ENCODE data around the gene FADS1.

FADS1 gene

DNA sequence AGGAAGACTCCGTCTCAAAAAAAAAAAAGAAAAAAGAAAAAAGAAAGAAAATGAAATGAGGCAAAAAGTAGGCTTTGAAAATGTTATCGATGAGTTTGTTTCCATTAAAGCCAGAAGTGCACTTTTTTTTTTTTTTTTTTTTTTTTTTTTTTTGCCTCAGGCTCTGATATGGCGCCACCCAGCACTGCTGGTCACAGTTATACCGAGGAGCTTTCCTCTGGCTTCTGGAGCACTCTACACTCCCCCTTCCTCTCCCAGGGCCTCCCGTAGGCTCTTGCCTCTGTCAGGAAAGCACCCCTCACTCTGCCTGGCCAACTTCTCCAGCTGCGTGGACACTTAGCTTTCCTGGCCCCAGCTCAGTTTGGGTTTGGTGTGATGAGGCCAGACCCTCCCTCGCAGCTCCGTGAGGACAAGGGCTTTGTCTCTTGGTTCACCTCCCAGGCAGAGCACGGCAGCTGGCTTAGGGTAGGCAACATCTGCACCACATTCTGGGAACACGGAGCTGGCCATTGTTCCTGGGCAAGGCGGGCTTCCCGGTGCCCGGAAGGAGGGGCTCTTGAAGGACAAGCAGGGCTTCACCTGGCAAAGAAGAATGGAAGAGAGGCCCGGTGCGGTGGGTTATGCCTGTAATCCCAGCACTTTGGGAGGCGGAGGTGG lies 28.2 kb upstream of the FADS1 start:
- no peak overlapping the region for H3K9ac ChIP-seq (ENCODE audit: low read depth in 1 of 2, low read length in 2 of 2)
- H3K4me3 ChIP-seq (ENCODE audit: low read length in 2 of 2): no peak overlapping the region
- no peaks in the 10 kb centered on the region for H3K9me3 ChIP-seq (ENCODE audit: control insufficient read depth in 2 of 2, low read length in 2 of 2)
- H3K27ac ChIP-seq (ENCODE audit: low read depth in 2 of 2, low read length in 2 of 2): no peak overlapping the region
- H3K27me3 ChIP-seq (ENCODE audit: control insufficient read depth in 2 of 2, insufficient read depth in 2 of 2, low read length in 2 of 2): no peaks in the 10 kb centered on the region
- no peaks in the 10 kb centered on the region for H3K4me1 ChIP-seq (ENCODE audit: control insufficient read depth in 2 of 2, insufficient read depth in 2 of 2, low read length in 2 of 2)
- no peaks in the 10 kb centered on the region for H3K36me3 ChIP-seq (ENCODE audit: control insufficient read depth in 2 of 2, insufficient read depth in 2 of 2, low read length in 2 of 2)

DNA sequence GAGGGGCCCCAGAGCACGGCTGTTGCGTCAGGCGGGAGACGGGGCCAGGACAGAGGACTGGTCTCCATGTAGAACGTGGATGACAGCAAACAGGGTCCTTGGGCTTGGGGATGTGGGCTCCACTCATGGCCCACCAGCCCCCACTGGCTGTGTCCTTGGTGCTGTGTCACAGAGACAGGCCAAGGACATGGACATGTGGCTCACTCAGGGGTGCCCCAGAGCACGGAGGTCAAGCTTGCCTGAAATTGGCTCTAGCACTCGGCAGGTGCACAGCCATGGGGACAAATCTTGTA lies 25.7 kb upstream of the FADS1 start:
- Histone ChIP-seq H3K4me3 (ENCODE audit: low read length in 2 of 2) (no peak overlapping the region), H3K27me3 (ENCODE audit: control insufficient read depth in 2 of 2, insufficient read depth in 2 of 2, low read length in 2 of 2) (no peaks in the 10 kb centered on the region), H3K27ac (ENCODE audit: low read depth in 2 of 2, low read length in 2 of 2) (no peak overlapping the region), H3K4me1 (ENCODE audit: control insufficient read depth in 2 of 2, insufficient read depth in 2 of 2, low read length in 2 of 2) (no peaks in the 10 kb centered on the region), H3K36me3 (ENCODE audit: control insufficient read depth in 2 of 2, insufficient read depth in 2 of 2, low read length in 2 of 2) (peaks cover 0 to 2% of the 10 kb centered on the region in 2 donors), H3K9ac (ENCODE audit: low read depth in 1 of 2, low read length in 2 of 2) (no peak overlapping the region), H3K9me3 (ENCODE audit: control insufficient read depth in 2 of 2, low read length in 2 of 2) (no peaks in the 10 kb centered on the region)

DNA sequence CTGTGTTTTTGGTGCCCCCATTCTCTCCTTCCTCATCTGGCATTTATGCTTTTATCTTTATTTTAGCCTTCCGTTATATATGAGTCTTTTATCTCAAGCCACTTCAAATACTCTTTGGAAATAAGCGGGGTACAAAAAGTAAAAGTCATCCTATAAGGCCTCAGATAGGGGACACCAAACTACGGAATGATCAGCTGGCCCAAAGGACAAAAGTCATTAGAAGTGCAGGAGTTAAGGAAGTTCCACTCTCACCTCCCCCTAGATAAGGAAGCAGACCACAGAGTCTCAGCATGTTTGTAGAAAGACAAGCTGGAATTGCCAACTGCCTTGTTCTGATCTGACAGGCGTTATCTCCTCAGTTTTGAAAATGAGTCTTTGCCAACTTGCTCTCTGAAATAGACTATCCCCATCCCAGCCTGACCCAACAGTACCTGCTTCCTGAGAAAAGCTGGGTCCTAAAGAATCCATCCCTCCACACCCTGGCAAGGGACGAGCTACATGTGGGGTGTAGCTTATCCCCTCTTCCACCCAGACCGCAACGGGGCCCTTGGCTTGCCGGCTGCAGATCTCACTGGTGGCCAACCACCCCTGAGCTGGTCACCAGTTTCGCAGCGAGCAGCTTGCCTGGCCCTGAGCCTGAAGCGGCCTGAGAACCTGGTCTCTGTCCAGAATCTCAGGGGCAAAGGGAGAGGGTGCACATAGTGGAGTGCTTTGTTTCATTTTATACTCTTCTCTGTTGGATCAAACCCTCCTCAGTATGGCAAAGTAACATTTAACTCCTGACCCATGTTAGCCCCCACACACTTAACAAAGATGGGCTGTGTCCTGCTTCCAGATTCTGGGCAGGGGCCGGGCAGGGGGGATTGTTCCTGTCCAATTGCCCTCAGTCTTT lies 25.1 kb upstream of the FADS1 start:
- Histone ChIP-seq H3K4me3 (ENCODE audit: low read length in 2 of 2) (no peak overlapping the region), H3K9me3 (ENCODE audit: control insufficient read depth in 2 of 2, low read length in 2 of 2) (no peaks in the 10 kb centered on the region), H3K27me3 (ENCODE audit: control insufficient read depth in 2 of 2, insufficient read depth in 2 of 2, low read length in 2 of 2) (no peaks in the 10 kb centered on the region), H3K9ac (ENCODE audit: low read depth in 1 of 2, low read length in 2 of 2) (no peak overlapping the region), H3K36me3 (ENCODE audit: control insufficient read depth in 2 of 2, insufficient read depth in 2 of 2, low read length in 2 of 2) (peaks cover 0 to 2% of the 10 kb centered on the region in 2 donors), H3K27ac (ENCODE audit: low read depth in 2 of 2, low read length in 2 of 2) (no peak overlapping the region), H3K4me1 (ENCODE audit: control insufficient read depth in 2 of 2, insufficient read depth in 2 of 2, low read length in 2 of 2) (no peaks in the 10 kb centered on the region)

DNA sequence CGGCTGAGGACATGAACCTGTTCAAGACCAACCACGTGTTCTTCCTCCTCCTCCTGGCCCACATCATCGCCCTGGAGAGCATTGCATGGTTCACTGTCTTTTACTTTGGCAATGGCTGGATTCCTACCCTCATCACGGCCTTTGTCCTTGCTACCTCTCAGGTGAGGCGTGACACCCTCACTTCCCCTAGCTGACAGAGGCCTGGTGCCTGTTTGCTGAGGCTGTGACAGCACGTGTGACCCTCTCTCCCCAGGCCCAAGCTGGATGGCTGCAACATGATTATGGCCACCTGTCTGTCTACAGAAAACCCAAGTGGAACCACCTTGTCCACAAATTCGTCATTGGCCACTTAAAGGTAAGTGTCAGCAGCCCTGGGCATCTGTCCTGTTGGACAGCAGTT lies 23.6 kb upstream of the FADS1 start:
- Histone ChIP-seq H3K4me1 (ENCODE audit: control insufficient read depth in 2 of 2, insufficient read depth in 2 of 2, low read length in 2 of 2) (no peaks in the 10 kb centered on the region), H3K9ac (ENCODE audit: low read depth in 1 of 2, low read length in 2 of 2) (no peak overlapping the region), H3K27ac (ENCODE audit: low read depth in 2 of 2, low read length in 2 of 2) (no peak overlapping the region), H3K27me3 (ENCODE audit: control insufficient read depth in 2 of 2, insufficient read depth in 2 of 2, low read length in 2 of 2) (no peaks in the 10 kb centered on the region), H3K9me3 (ENCODE audit: control insufficient read depth in 2 of 2, low read length in 2 of 2) (no peaks in the 10 kb centered on the region), H3K4me3 (ENCODE audit: low read length in 2 of 2) (no peak overlapping the region), H3K36me3 (ENCODE audit: control insufficient read depth in 2 of 2, insufficient read depth in 2 of 2, low read length in 2 of 2) (peaks cover 0 to 2% of the 10 kb centered on the region in 2 donors)

DNA sequence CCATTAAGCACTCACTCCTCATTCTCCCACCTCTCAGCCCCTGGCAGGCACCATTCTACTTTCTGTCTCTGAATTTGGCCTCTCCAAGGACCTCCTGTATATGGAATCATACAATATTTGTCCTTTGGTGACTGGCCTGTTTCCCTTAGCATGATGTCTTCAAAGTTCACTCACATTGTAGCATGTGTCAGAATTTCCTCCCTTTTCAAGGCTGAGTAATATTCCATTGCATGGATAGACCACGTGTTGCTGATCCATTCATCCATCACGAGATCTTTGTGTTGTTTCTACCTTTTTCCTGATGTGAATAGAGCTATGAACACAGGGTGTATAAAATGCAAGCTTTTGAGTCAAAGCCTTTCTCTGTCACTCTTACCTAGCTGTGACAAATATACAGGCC lies 22.9 kb upstream of the FADS1 start:
- Histone ChIP-seq H3K27ac (ENCODE audit: low read depth in 2 of 2, low read length in 2 of 2) (no peak overlapping the region), H3K36me3 (ENCODE audit: control insufficient read depth in 2 of 2, insufficient read depth in 2 of 2, low read length in 2 of 2) (peaks cover 0 to 2% of the 10 kb centered on the region in 2 donors), H3K4me1 (ENCODE audit: control insufficient read depth in 2 of 2, insufficient read depth in 2 of 2, low read length in 2 of 2) (peaks cover 0 to 4% of the 10 kb centered on the region in 2 donors), H3K9me3 (ENCODE audit: control insufficient read depth in 2 of 2, low read length in 2 of 2) (no peaks in the 10 kb centered on the region), H3K27me3 (ENCODE audit: control insufficient read depth in 2 of 2, insufficient read depth in 2 of 2, low read length in 2 of 2) (no peaks in the 10 kb centered on the region), H3K9ac (ENCODE audit: low read depth in 1 of 2, low read length in 2 of 2) (no peak overlapping the region), H3K4me3 (ENCODE audit: low read length in 2 of 2) (no peak overlapping the region)

DNA sequence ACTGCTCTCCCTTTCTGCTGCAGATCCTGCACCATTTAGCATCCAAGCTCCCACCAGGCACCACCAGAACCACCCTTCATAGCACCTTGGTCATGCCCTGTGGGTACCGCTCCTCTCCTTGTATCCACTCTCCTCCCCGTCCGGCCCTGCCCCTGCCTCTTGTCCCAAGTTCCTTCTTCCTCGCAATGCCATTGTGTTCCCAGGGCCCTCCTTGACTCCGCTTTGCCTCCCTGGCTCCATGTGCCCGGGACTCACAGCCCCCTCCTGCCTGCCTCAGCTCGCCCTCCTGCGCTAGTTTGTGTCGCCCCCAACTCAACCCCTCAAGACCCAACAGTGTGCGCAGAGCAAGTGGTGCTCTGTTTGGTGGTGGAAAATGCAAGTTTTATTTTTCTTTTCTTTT lies 22.1 kb upstream of the FADS1 start:
- Histone ChIP-seq H3K27ac (ENCODE audit: low read depth in 2 of 2, low read length in 2 of 2) (no peak overlapping the region), H3K9ac (ENCODE audit: low read depth in 1 of 2, low read length in 2 of 2) (no peak overlapping the region), H3K36me3 (ENCODE audit: control insufficient read depth in 2 of 2, insufficient read depth in 2 of 2, low read length in 2 of 2) (peaks cover 0 to 2% of the 10 kb centered on the region in 2 donors), H3K4me1 (ENCODE audit: control insufficient read depth in 2 of 2, insufficient read depth in 2 of 2, low read length in 2 of 2) (peaks cover 0 to 8% of the 10 kb centered on the region in 2 donors), H3K9me3 (ENCODE audit: control insufficient read depth in 2 of 2, low read length in 2 of 2) (no peaks in the 10 kb centered on the region), H3K27me3 (ENCODE audit: control insufficient read depth in 2 of 2, insufficient read depth in 2 of 2, low read length in 2 of 2) (no peaks in the 10 kb centered on the region), H3K4me3 (ENCODE audit: low read length in 2 of 2) (no peak overlapping the region)

DNA sequence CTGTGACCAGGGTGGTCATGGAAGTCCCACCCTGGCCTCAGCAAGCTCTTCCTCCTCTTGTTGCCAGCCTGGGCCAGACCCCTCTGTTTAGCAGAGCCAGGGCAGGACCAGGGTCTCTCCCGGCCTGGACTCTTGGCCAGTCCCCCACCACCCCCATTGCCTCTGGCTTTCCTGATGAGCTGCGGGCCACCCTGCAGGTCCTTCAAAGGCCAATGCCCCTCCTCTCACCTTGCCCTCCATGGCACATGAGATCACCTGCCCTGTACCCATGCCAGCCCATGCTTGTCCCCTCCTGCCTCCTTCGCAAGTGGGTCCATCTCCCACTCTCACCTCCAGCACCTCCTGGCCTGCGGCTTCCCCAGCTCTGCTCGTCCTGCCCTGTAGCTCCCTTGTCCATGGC lies 21.7 kb upstream of the FADS1 start:
- H3K27me3 ChIP-seq (ENCODE audit: control insufficient read depth in 2 of 2, insufficient read depth in 2 of 2, low read length in 2 of 2): no peaks in the 10 kb centered on the region
- H3K4me1 ChIP-seq (ENCODE audit: control insufficient read depth in 2 of 2, insufficient read depth in 2 of 2, low read length in 2 of 2): peaks cover 0 to 8% of the 10 kb centered on the region in 2 donors
- peaks cover 0 to 2% of the 10 kb centered on the region in 2 donors for H3K36me3 ChIP-seq (ENCODE audit: control insufficient read depth in 2 of 2, insufficient read depth in 2 of 2, low read length in 2 of 2)
- H3K4me3 ChIP-seq (ENCODE audit: low read length in 2 of 2): no peak overlapping the region
- no peak overlapping the region for H3K9ac ChIP-seq (ENCODE audit: low read depth in 1 of 2, low read length in 2 of 2)
- H3K27ac ChIP-seq (ENCODE audit: low read depth in 2 of 2, low read length in 2 of 2): no peak overlapping the region
- H3K9me3 ChIP-seq (ENCODE audit: control insufficient read depth in 2 of 2, low read length in 2 of 2): no peaks in the 10 kb centered on the region

DNA sequence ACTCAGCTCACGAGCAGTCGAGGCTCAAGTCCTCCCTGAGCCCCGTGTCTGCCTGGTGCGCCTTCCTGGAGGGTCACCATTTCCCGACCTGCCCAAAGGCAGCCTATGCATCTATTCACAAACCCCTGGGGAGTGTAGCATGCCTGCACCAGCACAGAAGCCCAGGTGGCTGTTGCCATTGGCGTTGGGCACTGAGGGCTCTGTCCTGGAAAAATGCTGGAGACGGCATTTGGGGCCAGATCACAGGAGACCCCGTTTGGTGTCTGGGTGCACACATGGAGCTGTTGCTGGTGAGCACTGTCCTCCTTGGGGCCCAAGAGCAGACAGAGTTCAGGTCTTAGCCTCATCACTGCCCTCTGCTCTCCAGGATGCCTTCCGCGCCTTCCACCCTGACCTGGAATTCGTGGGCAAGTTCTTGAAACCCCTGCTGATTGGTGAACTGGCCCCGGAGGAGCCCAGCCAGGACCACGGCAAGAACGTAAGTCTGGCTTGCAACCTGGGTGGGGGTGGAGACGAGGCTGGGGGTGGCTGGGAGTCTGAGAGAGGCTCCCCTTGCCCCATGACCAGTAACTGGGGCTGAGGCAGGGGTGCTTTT lies 20.7 kb upstream of the FADS1 start:
- Histone ChIP-seq H3K27ac (ENCODE audit: low read depth in 2 of 2, low read length in 2 of 2) (no peak overlapping the region), H3K36me3 (ENCODE audit: control insufficient read depth in 2 of 2, insufficient read depth in 2 of 2, low read length in 2 of 2) (peaks cover 0 to 2% of the 10 kb centered on the region in 2 donors)

DNA sequence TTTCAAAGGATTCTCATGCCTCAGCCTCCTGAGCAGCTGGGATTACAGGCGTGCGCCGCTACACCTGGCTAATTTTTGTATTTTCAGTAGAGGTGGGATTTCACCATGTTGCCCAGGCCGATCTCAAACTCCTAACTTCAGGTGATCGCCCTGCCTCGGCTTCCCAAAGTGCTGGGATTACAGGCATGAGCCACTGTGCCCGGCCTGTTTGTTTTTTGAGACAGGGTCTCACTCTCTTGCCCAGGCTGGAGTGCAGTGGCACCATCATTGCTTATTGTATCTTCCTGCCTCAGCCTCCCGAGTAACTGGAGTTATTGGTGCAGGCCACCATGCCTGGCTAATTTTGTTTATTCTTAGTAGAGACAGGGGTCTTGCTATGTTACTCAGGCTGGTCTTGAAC lies 19.4 kb upstream of the FADS1 start:
- no peaks in the 10 kb centered on the region for H3K9me3 ChIP-seq (ENCODE audit: control insufficient read depth in 2 of 2, low read length in 2 of 2)
- no peak overlapping the region for H3K27ac ChIP-seq (ENCODE audit: low read depth in 2 of 2, low read length in 2 of 2)
- H3K27me3 ChIP-seq (ENCODE audit: control insufficient read depth in 2 of 2, insufficient read depth in 2 of 2, low read length in 2 of 2): peaks cover 0 to 5% of the 10 kb centered on the region in 2 donors
- H3K4me3 ChIP-seq (ENCODE audit: low read length in 2 of 2): no peak overlapping the region
- H3K36me3 ChIP-seq (ENCODE audit: control insufficient read depth in 2 of 2, insufficient read depth in 2 of 2, low read length in 2 of 2): peaks cover 0 to 2% of the 10 kb centered on the region in 2 donors
- H3K9ac ChIP-seq (ENCODE audit: low read depth in 1 of 2, low read length in 2 of 2): no peak overlapping the region
- peaks cover 0 to 8% of the 10 kb centered on the region in 2 donors for H3K4me1 ChIP-seq (ENCODE audit: control insufficient read depth in 2 of 2, insufficient read depth in 2 of 2, low read length in 2 of 2)

More for the DNA sequence above, 20.7 kb upstream of the FADS1 start:
- Histone ChIP-seq H3K4me3 (ENCODE audit: low read length in 2 of 2) (no peak overlapping the region), H3K9me3 (ENCODE audit: control insufficient read depth in 2 of 2, low read length in 2 of 2) (no peaks in the 10 kb centered on the region), H3K4me1 (ENCODE audit: control insufficient read depth in 2 of 2, insufficient read depth in 2 of 2, low read length in 2 of 2) (peaks cover 0 to 8% of the 10 kb centered on the region in 2 donors), H3K9ac (ENCODE audit: low read depth in 1 of 2, low read length in 2 of 2) (no peak overlapping the region), H3K27me3 (ENCODE audit: control insufficient read depth in 2 of 2, insufficient read depth in 2 of 2, low read length in 2 of 2) (no peaks in the 10 kb centered on the region)

All from mucosa of rectum (tissue), 2 donors.